Astrocyte (in vitro differentiated cells and primary cell): ENCODE measurements around the gene FBXL19.

Experiments
- CTCF ChIP-seq: IDR thresholded peaks from 2 replicates; pipeline ENCODE4 v1.5.1; 2011; ENCODE audit warnings: low read depth, mild to moderate bottlenecking, inconsistent platforms, low read length, moderate library complexity; ENCODE audit not compliant: insufficient read depth
- EZH2 ChIP-seq: IDR thresholded peaks from 2 replicates; pipeline ENCODE4 v1.6.1; 2012; ENCODE audit warnings: mild to moderate bottlenecking, low read length, inconsistent platforms; ENCODE audit not compliant: insufficient read depth

- TF ChIP-seq CTCF (no peak), EZH2 (no peak)
Observed at GRCh38 chr16:30926937-30927788, 3.8 kb downstream of the FBXL19 start.
